Mesothelial cell of epicardium (in vitro differentiated cells): ENCODE measurements around the gene NEK1. TPM values are rescaled to one million over a fixed set of nuclear protein-coding genes. Genes with fewer than 3 reads are reported as not detected.

ENCODE experiments used
- DNase-seq, 2 experiments: peaks; one replicate each; pipeline ENCODE4 v3.0.0; 2021; ENCODE audit warnings: low spot score in 2 of 2; ENCODE audit not compliant: unreplicated experiment in 2 of 2
- H3K27ac Mint-ChIP-seq: 2 replicates; pipeline ENCODE4 v1.8.0; 2021; ENCODE audit warnings: mixed read lengths
- H3K27me3 Mint-ChIP-seq: 2 replicates; pipeline ENCODE4 v1.8.0; 2021; ENCODE audit warnings: low read depth, mixed read lengths
- H3K36me3 Mint-ChIP-seq: 2 replicates; pipeline ENCODE4 v1.8.0; 2021; ENCODE audit warnings: mixed read lengths
- H3K4me1 Mint-ChIP-seq: 2 replicates; pipeline ENCODE4 v1.8.0; 2021; ENCODE audit warnings: mixed read lengths
- H3K4me3 Mint-ChIP-seq: 2 replicates; pipeline ENCODE4 v1.8.0; 2021; ENCODE audit warnings: mild to moderate bottlenecking, moderate library complexity, mixed read lengths
- H3K9me3 Mint-ChIP-seq: 2 replicates; pipeline ENCODE4 v1.8.0; 2021; ENCODE audit warnings: mixed read lengths
- total RNA-seq: library from RNA; stranded (reverse); gene quantifications from 3 replicates; pipeline ENCODE4 v1.2.1, GENCODE V29; 2021
- TF ChIP-seq, protein P1 (sequence below): fragments of 200-600 bp; sonication (generic); IDR thresholded peaks from one replicate; pipeline ENCODE4 v1.5.0; 2021; ENCODE audit warnings: antibody characterized with exemption; ENCODE audit not compliant: unreplicated experiment

The NEK1 gene
- total RNA-seq, 1 donor from 2014 or later = 21.3 TPM

DNA sequence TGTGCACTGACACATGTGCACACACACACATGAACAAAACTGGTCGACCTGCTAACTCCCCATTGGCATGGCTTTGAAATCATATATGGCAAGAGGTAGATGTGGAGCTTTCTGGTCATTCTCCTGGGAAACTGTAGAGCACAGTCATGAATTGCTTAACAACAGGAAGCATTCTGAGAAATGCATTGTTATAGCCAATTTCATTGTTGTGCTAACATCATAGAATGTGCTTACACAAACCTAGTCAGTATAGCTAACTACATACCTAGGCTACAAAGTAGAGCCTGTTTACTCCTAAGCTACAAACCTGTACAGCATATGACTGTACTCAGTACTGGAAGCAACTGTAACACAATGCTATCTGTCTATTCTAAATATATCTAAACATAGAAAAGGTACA lies 207.4 kb downstream of the NEK1 start:
- Mint-ChIP-seq H3K36me3 (no peaks in the 10 kb centered on the region), H3K4me1 (peaks cover 6% of the 10 kb centered on the region), H3K27ac (no peak overlapping the region), H3K9me3 (no peaks in the 10 kb centered on the region), H3K4me3 (no peak overlapping the region), H3K27me3 (no peaks in the 10 kb centered on the region)
- DNase-seq = no peak
- TF ChIP-seq, protein P1, sequence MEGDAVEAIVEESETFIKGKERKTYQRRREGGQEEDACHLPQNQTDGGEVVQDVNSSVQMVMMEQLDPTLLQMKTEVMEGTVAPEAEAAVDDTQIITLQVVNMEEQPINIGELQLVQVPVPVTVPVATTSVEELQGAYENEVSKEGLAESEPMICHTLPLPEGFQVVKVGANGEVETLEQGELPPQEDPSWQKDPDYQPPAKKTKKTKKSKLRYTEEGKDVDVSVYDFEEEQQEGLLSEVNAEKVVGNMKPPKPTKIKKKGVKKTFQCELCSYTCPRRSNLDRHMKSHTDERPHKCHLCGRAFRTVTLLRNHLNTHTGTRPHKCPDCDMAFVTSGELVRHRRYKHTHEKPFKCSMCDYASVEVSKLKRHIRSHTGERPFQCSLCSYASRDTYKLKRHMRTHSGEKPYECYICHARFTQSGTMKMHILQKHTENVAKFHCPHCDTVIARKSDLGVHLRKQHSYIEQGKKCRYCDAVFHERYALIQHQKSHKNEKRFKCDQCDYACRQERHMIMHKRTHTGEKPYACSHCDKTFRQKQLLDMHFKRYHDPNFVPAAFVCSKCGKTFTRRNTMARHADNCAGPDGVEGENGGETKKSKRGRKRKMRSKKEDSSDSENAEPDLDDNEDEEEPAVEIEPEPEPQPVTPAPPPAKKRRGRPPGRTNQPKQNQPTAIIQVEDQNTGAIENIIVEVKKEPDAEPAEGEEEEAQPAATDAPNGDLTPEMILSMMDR = no peak

DNA sequence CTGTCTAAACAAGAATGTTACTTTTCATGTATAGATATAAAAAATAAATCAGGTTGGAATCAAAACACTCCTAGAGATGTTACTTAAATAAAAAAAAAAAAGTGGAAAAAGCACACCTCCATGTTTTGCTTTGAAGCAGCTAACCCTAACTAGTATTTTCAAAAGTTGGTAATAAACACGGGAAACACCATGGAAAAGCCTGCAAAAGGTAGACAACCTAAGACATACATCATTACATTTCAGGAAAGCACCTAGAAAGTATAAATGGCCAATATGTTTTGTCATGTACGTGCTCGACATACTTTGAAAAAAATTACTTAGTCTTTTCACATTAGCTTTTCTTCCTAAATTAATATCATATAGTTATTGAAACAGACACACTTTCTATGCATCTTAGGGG lies 211.6 kb downstream of the NEK1 start:
- Mint-ChIP-seq H3K4me3 (no peak overlapping the region), H3K27me3 (no peaks in the 10 kb centered on the region), H3K27ac (no peak overlapping the region), H3K4me1 (peaks cover 10% of the 10 kb centered on the region), H3K36me3 (peaks cover 5% of the 10 kb centered on the region), H3K9me3 (no peaks in the 10 kb centered on the region)
- DNase-seq = no peak
- TF ChIP-seq, protein P1 = no peak

DNA sequence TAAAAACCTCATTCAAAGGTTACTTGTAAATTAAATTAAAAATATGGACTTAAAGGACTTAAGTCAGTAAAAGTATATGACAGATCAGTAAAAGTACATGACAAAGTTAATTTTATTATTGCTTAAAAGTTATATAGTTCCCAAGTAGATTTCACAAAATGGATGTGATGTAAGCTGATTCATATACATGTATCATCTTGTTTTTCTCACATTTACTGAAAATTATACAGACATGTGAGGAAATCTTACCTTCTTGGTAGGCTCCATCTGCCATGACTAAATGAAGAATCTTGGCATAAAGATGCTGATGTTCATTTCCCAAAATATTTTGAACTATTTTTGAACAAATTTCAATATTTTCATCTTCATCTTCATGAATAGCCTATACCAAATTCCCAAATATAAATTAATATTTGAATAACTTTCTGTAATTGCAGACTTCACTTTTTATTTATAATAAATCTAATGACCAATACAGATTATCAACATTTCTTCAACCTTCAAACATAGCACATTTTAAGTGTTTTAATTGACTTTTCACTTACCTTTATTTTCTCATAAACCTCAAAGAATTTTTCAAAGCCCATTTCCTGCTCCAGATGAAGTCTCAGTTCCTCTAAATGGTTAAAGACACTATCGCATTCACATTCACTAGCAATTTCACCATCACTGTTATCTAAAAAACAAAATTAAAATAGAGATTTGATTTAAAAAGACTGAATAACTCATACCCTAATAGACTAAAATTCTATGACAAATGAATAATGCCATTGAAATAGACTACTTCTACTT lies 212.2 kb downstream of the NEK1 start:
- Mint-ChIP-seq H3K4me3 (no peak overlapping the region), H3K27me3 (no peaks in the 10 kb centered on the region), H3K4me1 (peaks cover 10% of the 10 kb centered on the region), H3K36me3 (peaks cover 5% of the 10 kb centered on the region), H3K9me3 (no peaks in the 10 kb centered on the region), H3K27ac (no peak overlapping the region)
- DNase-seq = no peak
- TF ChIP-seq, protein P1 = no peak

DNA sequence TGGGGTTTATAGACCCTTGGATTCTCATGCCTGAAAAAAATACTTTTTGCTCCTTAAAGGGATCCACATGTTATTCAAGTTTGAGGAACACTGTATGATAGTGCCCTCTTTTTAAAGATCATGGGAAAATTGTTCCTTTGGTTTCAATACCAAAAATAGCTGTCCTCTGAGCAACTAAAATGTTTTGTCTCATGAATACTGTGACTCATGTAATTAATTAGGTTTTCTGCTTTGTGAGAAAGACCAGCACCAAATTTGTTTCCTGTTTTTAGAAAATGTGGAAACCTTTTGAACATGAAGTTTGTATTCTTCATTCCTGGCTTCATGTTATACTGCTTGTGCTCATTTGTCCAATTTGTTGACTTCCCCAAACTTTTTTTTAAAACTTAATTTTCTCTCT lies 214.1 kb downstream of the NEK1 start:
- Mint-ChIP-seq H3K27ac (no peak overlapping the region), H3K27me3 (no peaks in the 10 kb centered on the region), H3K36me3 (peaks cover 5% of the 10 kb centered on the region), H3K4me1 (peaks cover 10% of the 10 kb centered on the region), H3K9me3 (no peaks in the 10 kb centered on the region), H3K4me3 (no peak overlapping the region)
- TF ChIP-seq, protein P1 = no peak
- DNase-seq = no peak

DNA sequence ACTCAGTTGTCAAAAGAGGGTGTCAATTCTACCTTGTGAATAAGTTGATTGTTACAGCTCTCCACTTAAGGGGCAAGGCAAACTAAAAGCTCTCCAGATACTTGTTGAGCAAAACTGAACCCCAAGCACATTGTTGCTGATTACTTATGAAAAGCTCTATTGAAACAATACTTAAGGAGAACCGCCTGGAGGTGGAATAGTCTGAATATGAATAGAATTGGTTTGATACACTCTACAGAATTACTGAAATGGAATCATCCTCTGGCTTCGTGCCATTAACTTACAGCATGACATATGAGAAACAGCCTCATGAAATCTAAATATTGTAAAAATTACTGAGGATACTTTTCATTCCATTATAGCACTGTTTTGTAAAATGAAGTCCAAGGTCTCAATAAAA lies 214.6 kb downstream of the NEK1 start:
- H3K4me1 Mint-ChIP-seq = peaks cover 10% of the 10 kb centered on the region
- TF ChIP-seq, protein P1 = no peak

More for the DNA sequence above, 214.6 kb downstream of the NEK1 start:
- DNase-seq = no peak
- Mint-ChIP-seq H3K4me3 (no peak overlapping the region), H3K9me3 (no peaks in the 10 kb centered on the region), H3K27ac (peak overlapping the region; percentile 59), H3K27me3 (no peaks in the 10 kb centered on the region), H3K36me3 (peaks cover 5% of the 10 kb centered on the region)
